Sigmoid colon (tissue), 4 donors: Measurements from ENCODE around the gene SAMD14.

ENCODE experiments used
- CTCF ChIP-seq, 4 experiments: fragments of 450-650 bp in 3 of 4; fragments of 200-600 bp in 1 of 4; IDR thresholded peaks; one replicate each; pipeline ENCODE4 v1.5.1; 2016 to 2019; ENCODE audit warnings: antibody characterized with exemption in 4 of 4, mild to moderate bottlenecking in 3 of 4, moderate library complexity in 2 of 4
- POLR2AphosphoS5 ChIP-seq, 4 donors: sonication (generic); formaldehyde crosslinking; IDR thresholded peaks; one replicate each; pipeline ENCODE4 v1.6.1; 2017; ENCODE audit warnings: antibody characterized with exemption in 4 of 4

GRCh38 chr17:50144845-50145531, 15.0 kb upstream of the SAMD14 start:
- TF ChIP-seq POLR2AphosphoS5 (IDR thresholded peaks at IDR 0.05) = no peak
- no peak for TF ChIP-seq CTCF (IDR thresholded peaks at IDR 0.05)
